GM10248 (cell line): ENCODE data around the gene PADI1.

Experiments
- CTCF ChIA-PET: fragments of 300-600 bp; sonication (Branson Sonifier 250); formaldehyde crosslinking; extraction: SDS; loops from one replicate; lab custom pipeline; 2021; ENCODE audit warnings: antibody characterized with exemption; lab: Yijun Ruan, JAX
- POLR2A ChIA-PET: fragments of 350-650 bp; sonication (Branson Sonifier 250); formaldehyde crosslinking; extraction: SDS; loops from one replicate; lab custom pipeline; 2020; ENCODE audit warnings: antibody characterized with exemption; lab: Yijun Ruan, JAX
- DNase-seq: peaks from one replicate; pipeline ENCODE4 v3.0.0; 2012; ENCODE audit errors: extremely low spot score
- TF ChIP-seq, protein P1 (sequence below): IDR thresholded peaks from 2 replicates; pipeline ENCODE4 v1.5.1; 2012; ENCODE audit warnings: mild to moderate bottlenecking, low read depth; ENCODE audit errors: extremely low read depth, missing control alignments, control extremely low read depth

The PADI1 gene

DNA sequence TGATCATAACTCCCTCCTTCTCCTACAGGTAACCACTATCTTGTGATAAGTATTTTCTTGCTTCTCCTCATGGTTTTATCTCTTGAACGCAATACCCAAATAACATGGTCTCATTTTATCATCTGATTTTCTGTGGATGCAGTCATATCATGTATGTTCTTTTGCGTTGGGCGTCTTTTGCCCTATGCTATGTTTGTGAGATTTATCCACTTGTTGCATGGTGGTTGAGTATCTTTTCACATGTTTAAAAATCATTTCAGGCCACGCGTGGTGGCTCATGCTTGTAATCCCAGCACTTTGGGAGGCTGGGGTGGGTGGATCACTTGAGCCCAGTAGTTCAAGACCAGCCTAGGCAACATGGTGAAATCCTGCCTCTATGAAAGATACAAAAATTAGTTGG lies 59.5 kb downstream of the PADI1 start:
- ChIA-PET POLR2A (no interaction called here), CTCF (interaction anchor here (1.5 to 2.2 kb wide), 2 partner anchors 9 to 21 kb away, joined by 3 to 4 read pairs; no protein-coding TSS in a partner anchor)
- TF ChIP-seq, protein P1, sequence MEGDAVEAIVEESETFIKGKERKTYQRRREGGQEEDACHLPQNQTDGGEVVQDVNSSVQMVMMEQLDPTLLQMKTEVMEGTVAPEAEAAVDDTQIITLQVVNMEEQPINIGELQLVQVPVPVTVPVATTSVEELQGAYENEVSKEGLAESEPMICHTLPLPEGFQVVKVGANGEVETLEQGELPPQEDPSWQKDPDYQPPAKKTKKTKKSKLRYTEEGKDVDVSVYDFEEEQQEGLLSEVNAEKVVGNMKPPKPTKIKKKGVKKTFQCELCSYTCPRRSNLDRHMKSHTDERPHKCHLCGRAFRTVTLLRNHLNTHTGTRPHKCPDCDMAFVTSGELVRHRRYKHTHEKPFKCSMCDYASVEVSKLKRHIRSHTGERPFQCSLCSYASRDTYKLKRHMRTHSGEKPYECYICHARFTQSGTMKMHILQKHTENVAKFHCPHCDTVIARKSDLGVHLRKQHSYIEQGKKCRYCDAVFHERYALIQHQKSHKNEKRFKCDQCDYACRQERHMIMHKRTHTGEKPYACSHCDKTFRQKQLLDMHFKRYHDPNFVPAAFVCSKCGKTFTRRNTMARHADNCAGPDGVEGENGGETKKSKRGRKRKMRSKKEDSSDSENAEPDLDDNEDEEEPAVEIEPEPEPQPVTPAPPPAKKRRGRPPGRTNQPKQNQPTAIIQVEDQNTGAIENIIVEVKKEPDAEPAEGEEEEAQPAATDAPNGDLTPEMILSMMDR = no peak
- no peak for DNase-seq

DNA sequence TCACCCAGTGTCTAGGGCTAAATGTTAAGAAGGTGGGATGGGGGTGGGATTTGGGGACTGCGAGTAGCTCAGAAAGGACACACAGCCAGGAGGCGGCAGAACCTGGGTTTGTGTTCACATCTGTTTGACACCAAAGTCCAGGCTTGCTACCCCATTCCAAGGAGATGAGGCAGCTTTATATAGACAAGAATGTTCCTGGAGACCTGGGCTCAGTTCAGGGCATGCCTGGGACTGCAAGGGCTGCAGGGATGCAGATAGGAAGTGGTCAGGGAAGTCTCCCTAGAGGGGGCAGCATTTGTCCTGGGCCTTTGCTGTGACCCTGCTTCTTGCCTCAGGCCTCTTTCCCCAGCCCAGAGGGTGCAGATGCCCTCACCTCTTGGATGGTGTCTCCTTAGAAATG lies 60.2 kb downstream of the PADI1 start:
- CTCF ChIA-PET = interaction anchor here (2.2 kb wide), 1 partner anchor 9 kb away, joined by 4 read pairs; no protein-coding TSS in a partner anchor
- DNase-seq = no peak
- POLR2A ChIA-PET = no interaction called here

DNA sequence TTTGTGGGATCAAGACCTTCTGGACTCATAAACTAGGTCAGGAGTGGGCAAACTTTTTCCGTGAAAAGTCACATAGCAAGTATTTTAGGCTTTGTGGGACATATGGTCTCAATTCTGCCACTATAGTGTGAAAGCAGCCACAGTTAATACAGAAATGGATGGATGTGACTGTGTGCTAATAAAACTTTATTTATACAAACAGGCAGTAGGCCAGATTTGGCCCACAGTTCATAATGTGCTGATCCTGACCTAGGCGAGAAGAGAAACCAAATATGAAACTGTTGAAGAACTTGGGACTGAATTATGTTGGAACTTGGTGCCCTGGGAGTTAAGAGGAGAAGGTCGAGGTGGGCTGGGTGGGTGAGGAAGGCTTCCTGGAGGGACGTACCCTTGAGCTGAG lies 61.0 kb downstream of the PADI1 start:
- CTCF ChIA-PET = no interaction called here
- POLR2A ChIA-PET = no interaction called here
- TF ChIP-seq, protein P1 = no peak
- DNase-seq = no peak

More for the DNA sequence above, 60.2 kb downstream of the PADI1 start:
- TF ChIP-seq, protein P1 = no peak

DNA sequence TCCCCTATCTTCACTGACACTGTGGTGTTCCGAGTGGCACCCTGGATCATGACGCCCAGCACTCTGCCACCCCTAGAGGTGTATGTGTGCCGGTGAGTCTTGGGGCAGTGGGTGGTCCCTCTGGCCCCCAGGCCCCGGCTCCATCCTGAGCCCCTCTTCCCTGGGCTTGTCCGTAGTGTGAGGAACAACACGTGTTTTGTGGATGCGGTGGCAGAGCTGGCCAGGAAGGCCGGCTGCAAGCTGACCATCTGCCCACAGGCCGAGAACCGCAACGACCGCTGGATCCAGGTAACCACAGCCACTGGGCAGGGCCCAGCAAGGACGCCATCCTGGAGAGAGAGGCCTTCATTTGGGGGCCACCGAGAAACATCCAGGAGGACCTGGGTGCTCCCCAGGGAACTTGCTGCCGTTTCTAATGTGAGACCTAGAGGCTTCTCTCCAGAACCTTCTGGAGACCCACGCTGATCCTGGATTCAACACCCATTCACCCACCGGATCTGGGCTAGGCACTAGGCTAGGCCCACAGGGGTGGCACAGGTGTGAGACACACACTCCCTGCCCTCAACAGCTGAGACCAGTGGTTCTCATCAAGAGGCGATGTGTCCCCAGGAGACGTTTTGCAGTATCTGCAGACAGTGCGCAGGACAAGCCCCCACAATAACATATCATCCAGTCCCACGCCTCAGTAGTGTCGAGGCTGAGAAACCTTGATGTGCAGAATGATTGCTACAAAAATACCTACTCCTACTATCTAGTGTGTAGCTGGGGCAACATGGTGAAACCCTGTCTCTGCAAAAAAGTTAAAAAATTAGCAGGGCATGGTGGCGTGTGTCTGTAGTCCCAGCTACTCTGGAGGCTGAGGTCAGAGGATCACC lies 66.2 kb downstream of the PADI1 start:
- ChIA-PET POLR2A (no interaction called here), CTCF (interaction anchor here (1.2 to 1.6 kb wide), 3 partner anchors 12 to 211 kb away, joined by 3 to 4 read pairs (median 3); no protein-coding TSS in a partner anchor)
- TF ChIP-seq, protein P1 = no peak
- DNase-seq = no peak

DNA sequence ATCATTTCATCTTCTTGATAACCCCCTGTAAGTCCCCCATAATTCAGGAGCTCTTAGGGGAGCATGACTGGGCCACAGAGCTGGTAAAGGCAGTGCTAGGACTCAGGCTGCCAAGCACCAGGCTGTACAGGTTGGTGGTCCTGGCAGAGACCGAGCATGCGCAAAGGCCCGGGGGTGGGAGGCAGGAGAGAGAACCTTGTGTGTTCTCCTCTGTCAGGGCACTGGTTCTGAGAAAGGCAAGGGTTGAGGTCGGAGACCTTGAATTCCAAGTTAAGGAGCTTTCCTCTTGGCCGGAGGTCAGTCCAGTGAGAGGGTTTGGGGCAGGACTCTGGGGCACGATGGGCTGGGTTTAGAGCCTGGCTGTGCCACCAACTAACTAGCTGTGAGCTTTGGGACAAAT lies 67.1 kb downstream of the PADI1 start:
- ChIA-PET CTCF (interaction anchor here (1.2 to 2.9 kb wide), 4 partner anchors 11 to 212 kb away, joined by 3 to 12 read pairs (median 4); no protein-coding TSS in a partner anchor), POLR2A (no interaction called here)
- DNase-seq = no peak
- TF ChIP-seq, protein P1 = no peak

DNA sequence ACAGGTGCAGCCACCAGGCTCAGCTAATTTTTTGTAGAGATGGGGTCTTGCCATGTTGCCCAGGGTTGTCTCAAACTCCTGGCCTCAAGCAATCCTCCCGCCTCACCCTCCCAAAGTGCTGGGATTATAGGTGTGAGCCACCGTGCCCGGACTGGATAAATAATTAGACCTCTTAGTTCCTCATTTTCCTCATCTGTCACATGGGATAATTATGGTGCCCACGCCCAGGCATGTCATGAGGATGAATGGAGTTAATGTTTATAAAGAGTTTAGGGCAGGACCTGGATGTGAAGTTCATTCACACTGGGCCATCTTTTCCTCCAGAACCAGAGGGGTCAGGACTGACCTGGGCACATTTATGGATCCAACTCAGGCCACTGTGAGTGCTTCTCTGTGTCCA lies 67.7 kb downstream of the PADI1 start:
- ChIA-PET POLR2A (no interaction called here), CTCF (interaction anchor here (1.1 to 2.9 kb wide), 5 partner anchors 10 to 334 kb away, joined by 3 to 12 read pairs (median 3); no protein-coding TSS in a partner anchor)
- TF ChIP-seq, protein P1 = no peak
- no peak for DNase-seq
